IMR-90 (cell line): ENCODE data around the gene ETV6. TPM values are rescaled to one million over a fixed set of nuclear protein-coding genes. Genes with fewer than 3 reads are reported as not detected.

Source experiments
- ATAC-seq: fragments of 200-7000 bp; cut with Tn5 transposase; 2 replicates; pipeline ENCODE4 v1.9.1; 2020; ENCODE audit warnings: low read depth, mild to moderate bottlenecking, moderate library complexity
- Bru-seq: library from RNA; stranded (reverse); fragments of 400-500 nt; gene quantifications from one replicate; lab custom pipeline; 2021; lab: Mats Ljungman, UMichigan
- BruChase-seq, 2 experiments: library from RNA; stranded (reverse); fragments of 400-500 nt; gene quantifications; one replicate each; lab custom pipeline; 2021; lab: Mats Ljungman, UMichigan
- BruUV-seq: library from RNA; stranded (reverse); fragments of 400-500 nt; replicated peaks from 2 replicates; lab custom pipeline; 2021; lab: Mats Ljungman, UMichigan
- CTCF ChIA-PET: fragments of 300-600 bp; formaldehyde crosslinking; extraction: SDS; loops from one replicate; lab custom pipeline; 2021; ENCODE audit warnings: antibody characterized with exemption; lab: Yijun Ruan, JAX
- POLR2A ChIA-PET: fragments of 300-600 bp; sonication (Branson Sonifier 250); formaldehyde crosslinking; loops from one replicate; lab custom pipeline; 2022; ENCODE audit warnings: antibody characterized with exemption; ENCODE audit not compliant: unreplicated experiment; lab: Charles Lee
- DNase-seq: peaks from one replicate; pipeline ENCODE4 v3.0.0; 2013
- H2AFZ ChIP-seq: replicated peaks from 2 replicates; pipeline ENCODE3; 2013; ENCODE audit warnings: low read length, mild to moderate bottlenecking; ENCODE audit not compliant: poor library complexity
- H2AK5ac ChIP-seq: 2 replicates; pipeline ENCODE4 v1.6.1; 2013; ENCODE audit warnings: low read depth, low read length, inconsistent platforms
- H2AK9ac ChIP-seq: replicated peaks from 2 replicates; pipeline ENCODE3; 2013; ENCODE audit warnings: mild to moderate bottlenecking, low read depth, low read length, moderate library complexity; ENCODE audit not compliant: poor library complexity
- H2BK120ac ChIP-seq: 2 replicates; pipeline ENCODE4 v1.6.1; 2013; ENCODE audit warnings: low read depth, low read length, inconsistent platforms
- H2BK15ac ChIP-seq: 3 replicates; pipeline ENCODE4 v1.6.1; 2013; ENCODE audit warnings: low read depth, low read length, inconsistent platforms
- H2BK20ac ChIP-seq: 2 replicates; pipeline ENCODE4 v1.6.1; 2013; ENCODE audit warnings: low read depth, mild to moderate bottlenecking, inconsistent platforms, low read length, moderate library complexity
- H2BK5ac ChIP-seq: 2 replicates; pipeline ENCODE4 v1.6.1; 2013; ENCODE audit warnings: mild to moderate bottlenecking, low read depth, low read length, inconsistent platforms; ENCODE audit not compliant: poor library complexity, severe bottlenecking
- H3K14ac ChIP-seq: replicated peaks from 2 replicates; pipeline ENCODE4 v1.6.1; 2013; ENCODE audit warnings: low read depth, low read length, inconsistent platforms
- H3K18ac ChIP-seq: 2 replicates; pipeline ENCODE4 v1.6.1; 2013; ENCODE audit warnings: low read depth, low read length, control low read depth
- H3K23ac ChIP-seq: 2 replicates; pipeline ENCODE4 v1.6.1; 2013; ENCODE audit warnings: low read depth, low read length, inconsistent platforms
- H3K27ac ChIP-seq: 2 replicates; pipeline ENCODE4 v1.5.1; 2013; ENCODE audit warnings: mild to moderate bottlenecking, control low read depth, low read length; ENCODE audit not compliant: insufficient read depth
- H3K27me3 ChIP-seq: 2 replicates; pipeline ENCODE4 v1.6.1; 2013; ENCODE audit warnings: low read length; ENCODE audit not compliant: control insufficient read depth, insufficient read depth
- H3K36me3 ChIP-seq: 2 replicates; pipeline ENCODE4 v1.6.1; 2013; ENCODE audit warnings: low read length, mixed read lengths; ENCODE audit not compliant: control insufficient read depth, insufficient read depth
- H3K4ac ChIP-seq: 2 replicates; pipeline ENCODE4 v1.6.1; 2013; ENCODE audit warnings: low read depth, low read length, inconsistent platforms
- H3K4me1 ChIP-seq: 2 replicates; pipeline ENCODE4 v1.6.1; 2013; ENCODE audit warnings: low read length, mixed read lengths; ENCODE audit not compliant: control insufficient read depth, insufficient read depth
- H3K4me2 ChIP-seq: 2 replicates; pipeline ENCODE4 v1.6.1; 2013; ENCODE audit warnings: low read depth, mild to moderate bottlenecking, control low read depth, low read length, moderate library complexity
- H3K4me3 ChIP-seq: 2 replicates; pipeline ENCODE4 v1.5.1; 2013; ENCODE audit warnings: low read depth, mild to moderate bottlenecking, control low read depth, low read length, moderate library complexity; ENCODE audit not compliant: insufficient read depth
- H3K56ac ChIP-seq: 2 replicates; pipeline ENCODE4 v1.6.1; 2013; ENCODE audit warnings: low read length, inconsistent platforms; ENCODE audit not compliant: insufficient read depth; ENCODE audit errors: extremely low read depth
- H3K79me1 ChIP-seq, 2 experiments: 2 replicates each; pipeline ENCODE4 v1.6.1; 2013; ENCODE audit warnings: low read length in 2 of 2, inconsistent platforms in 1 of 2, low read depth in 1 of 2
- H3K9ac ChIP-seq: 2 replicates; pipeline ENCODE4 v1.6.1; 2013; ENCODE audit warnings: low read depth, low read length, control low read depth
- H3K9me1 ChIP-seq: 2 replicates; pipeline ENCODE4 v1.6.1; 2013; ENCODE audit warnings: low read length, inconsistent platforms; ENCODE audit not compliant: insufficient read depth
- H3K9me3 ChIP-seq: 2 replicates; pipeline ENCODE4 v1.6.1; 2013; ENCODE audit warnings: low read length; ENCODE audit not compliant: control insufficient read depth, insufficient read depth
- H4K20me1 ChIP-seq: 2 replicates; pipeline ENCODE4 v1.6.1; 2013; ENCODE audit warnings: low read length, inconsistent platforms; ENCODE audit not compliant: insufficient read depth
- H4K5ac ChIP-seq: 2 replicates; pipeline ENCODE4 v1.6.1; 2013; ENCODE audit warnings: mild to moderate bottlenecking, low read depth, low read length, control low read depth
- H4K8ac ChIP-seq, 2 experiments: 2 replicates each; pipeline ENCODE4 v1.6.1; 2013; ENCODE audit warnings: low read depth in 2 of 2, low read length in 2 of 2, control low read depth in 1 of 2, inconsistent platforms in 1 of 2
- H4K91ac ChIP-seq: 2 replicates; pipeline ENCODE4 v1.6.1; 2013; ENCODE audit warnings: low read depth, low read length, inconsistent platforms; ENCODE audit not compliant: insufficient read depth
- CHD1 ChIP-seq: IDR thresholded peaks from 2 replicates; pipeline ENCODE4 v1.6.1; 2012; ENCODE audit warnings: low read depth, low read length, improper control_type of control experiment
- MXI1 ChIP-seq: IDR thresholded peaks from 2 replicates; pipeline ENCODE4 v1.6.1; 2012; ENCODE audit warnings: low read depth, mild to moderate bottlenecking, low read length, moderate library complexity, borderline replicate concordance
- POLR2A ChIP-seq: IDR thresholded peaks from 2 replicates; pipeline ENCODE4 v1.6.1; 2012; ENCODE audit warnings: mild to moderate bottlenecking, low read depth, low read length
- RAD21 ChIP-seq: IDR thresholded peaks from 2 replicates; pipeline ENCODE4 v1.6.1; 2012; ENCODE audit warnings: low read length, improper control_type of control experiment
- RFX5 ChIP-seq: IDR thresholded peaks from 2 replicates; pipeline ENCODE4 v1.8.0; 2012; ENCODE audit warnings: low read depth, mild to moderate bottlenecking, low read length, moderate library complexity
- WGBS, 2 experiments: methylation state at CpG; one replicate each; pipeline versions ENCODE4 v1.1.5 to v1.1.7; 2013; ENCODE audit warnings: missing lambda C conversion rate in 2 of 2; ENCODE audit not compliant: insufficient read length in 1 of 2; ENCODE audit errors: extremely low coverage in 2 of 2; 5-methylcytosine and 5-hydroxymethylcytosine counted together
- dilution Hi-C: fragments of 300-500 bp; cut with HindIII; formaldehyde crosslinking; loops from one replicate; pipeline ENCODE4 v1.14.3; 2018; ENCODE audit warnings: low sequenced_read_pairs; ENCODE audit not compliant: unreplicated experiment
- in situ Hi-C: fragments of 300-500 bp; cut with MboI; formaldehyde crosslinking; loops from 3 replicates; pipeline ENCODE4 v1.14.3; 2019; ENCODE audit warnings: low sequenced_read_pairs, inconsistent platforms, mixed read lengths
- intact Hi-C: fragments of 100-400 bp; cut with micrococcal nuclease; formaldehyde crosslinking; loops from 2 replicates; pipeline ENCODE4 v1.10.0; 2022
- long read RNA-seq: library from polyadenylated mRNA; unstranded; transcript quantifications from one replicate; pipeline ENCODE4 v2.0.0, GENCODE V29; 2021; ENCODE audit not compliant: unreplicated experiment
- polyA plus RNA-seq, 3 experiments: library from polyadenylated mRNA; depleted of rRNA; stranded (reverse); fragments of >200 nt; gene quantifications; 2 replicates each; pipeline ENCODE4 v1.2.3, GENCODE V29; 2012; ENCODE audit warnings: low replicate concordance in 1 of 3
- total RNA-seq: library from RNA; depleted of rRNA; stranded (reverse); fragments of >200 nt; gene quantifications from 2 replicates; pipeline ENCODE4 v1.2.3, GENCODE V29; 2012; rRNA removed

Gene ETV6
- total RNA-seq, result 9.4 and 9.9 TPM in 2 replicates
- 8.4 and 8.6 TPM in 2 replicates for polyA plus RNA-seq (2012; rRNA removed)
- polyA plus RNA-seq (2012; cell fraction: cytosol; rRNA removed), result 2.6 and 2.7 TPM in 2 replicates
- 20.3 and 40.4 TPM in 2 replicates for polyA plus RNA-seq (2012; cell fraction: nucleus; rRNA removed; ENCODE audit: low replicate concordance)
- Bru-seq, nascent RNA, result percentile 95 among the genes with signal in this experiment
- percentile 86 among the genes with signal in this experiment for BruChase-seq, experiment 1, labeled RNA remaining after a 6-hour chase
- BruChase-seq, experiment 2, labeled RNA remaining after a 2-hour chase, result percentile 83 among the genes with signal in this experiment
- long read RNA-seq, full-length matches to known transcripts, result 25 of 44 reads
- long read RNA-seq, partial matches to known transcripts, result 6 of 44 reads
- long read RNA-seq, other reads (novel, unspliced or antisense), result 13 of 44 reads

GRCh38 chr12:11649413-11650285 lies at the start of gene ETV6:
Gene ETV6 (plus strand): TSS chr12:11649674. CDS start chr12:11650128, 454 bp downstream.
- Histone ChIP-seq H3K4ac (peak within 1 kb of the TSS; percentile 99), H4K20me1 (peaks cover 13% of the 10 kb centered on the region), H3K4me2 (peak within 1 kb of the TSS; percentile 83), H3K27me3 (no peaks in the 10 kb centered on the region), H4K8ac (peak within 1 kb of the TSS; percentile 96 to 97), H3K9me3 (no peaks in the 10 kb centered on the region), H3K56ac (peak within 1 kb of the TSS; percentile 97), H2BK5ac (peak within 1 kb of the TSS; percentile 97), H2AK5ac (peak within 1 kb of the TSS; percentile 70), H3K27ac (peak within 1 kb of the TSS; percentile 99), H3K79me1 (peaks cover 0 to 39% of the 10 kb centered on the region in 2 experiments; a peak in 2 of 4 replicates), H3K23ac (peak within 1 kb of the TSS; percentile 100), H3K9me1 (peaks cover 7% of the 10 kb centered on the region; the same call in 1 of the 2 replicates), H4K91ac (peak within 1 kb of the TSS; percentile 99), H3K36me3 (no peaks in the 10 kb centered on the region), H3K18ac (peak within 1 kb of the TSS; percentile 99), H2BK120ac (peak within 1 kb of the TSS; percentile 96), H3K4me3 (peak within 1 kb of the TSS; percentile 98), H4K5ac (peak within 1 kb of the TSS; percentile 93), H2BK15ac (peak within 1 kb of the TSS; percentile 90), H2BK20ac (peak within 1 kb of the TSS; percentile 94), H3K9ac (peak within 1 kb of the TSS; percentile 99), H2AK9ac (peak within 1 kb of the TSS; percentile 96), H2AFZ (peak within 1 kb of the TSS; percentile 91), H3K4me1 (peaks cover 9% of the 10 kb centered on the region), H3K14ac (peak within 1 kb of the TSS; percentile 99)
- DNase-seq (peak; percentile 93), ATAC-seq (peak; percentile 44)
- CTCF ChIA-PET, result interaction anchor here (0.6 kb wide), 1 partner anchor 229 kb away, joined by 3 read pairs; no protein-coding TSS in a partner anchor
- dilution Hi-C loops, result no loop called here
- TF ChIP-seq CHD1, result 0 out of 2 replicates have a peak, but pooled peaks have one; percentile 78
- TF ChIP-seq MXI1, result no peak; the same call in 1 of the 2 replicates
- TF ChIP-seq RFX5, result no peak
- TF ChIP-seq RAD21, result peak; percentile 4; the same call in 1 of the 2 replicates
- TF ChIP-seq POLR2A, result peak; percentile 60; the same call in 1 of the 2 replicates
- intact Hi-C loops, result loop anchor here (1.0 to 10.0 kb wide), 7 partner anchors 58 to 685 kb away; no protein-coding TSS in a partner anchor
- 5% methylated on average over 15 of the region's 86 CpGs; no CpG with 5 or more reads in 1 of the 2 experiments for WGBS, 2 experiments
- no TSS peak for BruUV-seq
- POLR2A ChIA-PET, result interaction anchor here (0.6 to 1.1 kb wide), 5 partner anchors 22 to 144 kb away, joined by 3 read pairs; no protein-coding TSS in a partner anchor
- in situ Hi-C loops, result no loop called here
